ENCODE data around the gene GPC6.

GRCh38 chr13:93660391-93661063 is 433.9 kb downstream of the GPC6 start:
- TF ChIP-seq CTCF (IDR thresholded peaks at IDR 0.05) (no peak), EZH2 (IDR thresholded peaks at IDR 0.05; ENCODE audit: borderline replicate concordance, insufficient read depth, low read depth, low read length, poor library complexity, severe bottlenecking) (no peak)

Measured in B cell (primary cell).